GM13976 (cell line): ENCODE data around the gene WWP2.

ENCODE experiments used
- DNase-seq: peaks from one replicate; pipeline ENCODE4 v3.0.0; 2012; ENCODE audit warnings: low spot score
- in situ Hi-C: fragments of 300-500 bp; cut with MboI; formaldehyde crosslinking; loops from one replicate; pipeline ENCODE4 v1.12.0; 2022; ENCODE audit warnings: low sequenced_read_pairs, mixed read lengths, inconsistent platforms; ENCODE audit not compliant: unreplicated experiment
- TF ChIP-seq, protein P1 (sequence below): IDR thresholded peaks from 2 replicates; pipeline ENCODE4 v1.5.1; 2012; ENCODE audit warnings: borderline replicate concordance, mild to moderate bottlenecking; ENCODE audit not compliant: insufficient read depth; ENCODE audit errors: extremely low read depth, missing control alignments, control extremely low read depth

Gene WWP2

DNA sequence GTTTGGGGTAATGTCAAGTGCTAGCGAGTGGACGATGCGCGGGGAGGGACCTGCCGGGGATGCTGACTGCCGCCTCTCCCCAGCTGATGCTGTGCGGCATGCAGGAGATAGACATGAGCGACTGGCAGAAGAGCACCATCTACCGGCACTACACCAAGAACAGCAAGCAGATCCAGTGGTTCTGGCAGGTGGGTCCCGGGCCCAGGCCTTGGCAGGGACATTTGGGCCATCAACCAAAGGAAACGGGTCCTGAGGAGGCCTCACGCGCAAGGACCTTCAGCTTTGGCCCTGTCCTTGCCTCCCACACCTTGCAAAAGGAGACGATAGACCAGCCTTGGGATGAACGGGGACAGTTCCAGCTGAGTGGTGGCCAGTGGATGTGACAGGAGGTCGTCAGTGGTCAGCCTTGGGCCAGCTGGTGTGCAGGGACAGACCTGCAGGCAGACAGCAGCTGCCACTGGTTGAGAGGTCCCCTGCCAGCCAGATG, 175.4 kb downstream of the WWP2 start:
- in situ Hi-C loops = loop anchor here (10.0 to 25.0 kb wide), 2 partner anchors 153 to 550 kb away; partner anchors contain the start of gene TERF2
- no peak for DNase-seq
- TF ChIP-seq, protein P1, sequence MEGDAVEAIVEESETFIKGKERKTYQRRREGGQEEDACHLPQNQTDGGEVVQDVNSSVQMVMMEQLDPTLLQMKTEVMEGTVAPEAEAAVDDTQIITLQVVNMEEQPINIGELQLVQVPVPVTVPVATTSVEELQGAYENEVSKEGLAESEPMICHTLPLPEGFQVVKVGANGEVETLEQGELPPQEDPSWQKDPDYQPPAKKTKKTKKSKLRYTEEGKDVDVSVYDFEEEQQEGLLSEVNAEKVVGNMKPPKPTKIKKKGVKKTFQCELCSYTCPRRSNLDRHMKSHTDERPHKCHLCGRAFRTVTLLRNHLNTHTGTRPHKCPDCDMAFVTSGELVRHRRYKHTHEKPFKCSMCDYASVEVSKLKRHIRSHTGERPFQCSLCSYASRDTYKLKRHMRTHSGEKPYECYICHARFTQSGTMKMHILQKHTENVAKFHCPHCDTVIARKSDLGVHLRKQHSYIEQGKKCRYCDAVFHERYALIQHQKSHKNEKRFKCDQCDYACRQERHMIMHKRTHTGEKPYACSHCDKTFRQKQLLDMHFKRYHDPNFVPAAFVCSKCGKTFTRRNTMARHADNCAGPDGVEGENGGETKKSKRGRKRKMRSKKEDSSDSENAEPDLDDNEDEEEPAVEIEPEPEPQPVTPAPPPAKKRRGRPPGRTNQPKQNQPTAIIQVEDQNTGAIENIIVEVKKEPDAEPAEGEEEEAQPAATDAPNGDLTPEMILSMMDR = no peak

DNA sequence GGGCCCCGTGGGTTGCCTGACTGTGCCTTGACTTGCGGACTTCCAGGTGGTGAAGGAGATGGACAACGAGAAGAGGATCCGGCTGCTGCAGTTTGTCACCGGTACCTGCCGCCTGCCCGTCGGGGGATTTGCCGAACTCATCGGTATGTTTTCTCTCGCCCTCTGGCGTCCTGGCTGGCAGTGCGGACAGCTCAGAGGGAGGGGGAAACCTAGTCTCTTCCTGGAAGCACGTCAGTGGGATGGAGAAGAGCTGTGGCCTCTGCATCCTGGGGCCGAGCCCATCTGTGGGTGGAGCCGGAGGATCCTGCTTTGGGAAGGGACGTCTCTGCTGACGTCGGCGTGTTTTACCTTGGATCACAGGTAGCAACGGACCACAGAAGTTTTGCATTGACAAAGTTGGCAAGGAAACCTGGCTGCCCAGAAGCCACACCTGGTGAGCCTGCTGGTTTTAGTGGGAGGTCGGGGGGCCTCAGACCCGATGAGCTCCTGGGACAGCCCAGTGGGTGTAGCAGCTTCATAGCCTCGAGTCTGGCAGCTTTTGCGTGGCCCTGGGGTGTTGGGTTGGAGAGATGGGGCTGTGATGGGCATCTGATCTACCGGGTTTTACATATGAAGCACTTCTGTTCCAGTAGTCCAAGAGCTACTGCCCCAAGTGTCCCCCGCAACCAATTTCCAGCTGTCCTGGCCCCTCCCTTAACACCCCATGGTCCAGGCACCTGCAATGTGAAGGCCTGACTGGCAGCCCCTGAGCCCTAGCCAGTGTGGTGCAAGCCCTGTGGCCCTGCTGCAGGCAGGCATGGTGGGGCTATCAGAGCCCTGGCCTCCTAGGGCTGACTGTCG, 177.1 kb downstream of the WWP2 start:
- no peak for DNase-seq
- in situ Hi-C loops = loop anchor here (10.0 to 25.0 kb wide), 2 partner anchors 154 to 552 kb away; partner anchors contain the start of gene TERF2
- TF ChIP-seq, protein P1 = no peak

DNA sequence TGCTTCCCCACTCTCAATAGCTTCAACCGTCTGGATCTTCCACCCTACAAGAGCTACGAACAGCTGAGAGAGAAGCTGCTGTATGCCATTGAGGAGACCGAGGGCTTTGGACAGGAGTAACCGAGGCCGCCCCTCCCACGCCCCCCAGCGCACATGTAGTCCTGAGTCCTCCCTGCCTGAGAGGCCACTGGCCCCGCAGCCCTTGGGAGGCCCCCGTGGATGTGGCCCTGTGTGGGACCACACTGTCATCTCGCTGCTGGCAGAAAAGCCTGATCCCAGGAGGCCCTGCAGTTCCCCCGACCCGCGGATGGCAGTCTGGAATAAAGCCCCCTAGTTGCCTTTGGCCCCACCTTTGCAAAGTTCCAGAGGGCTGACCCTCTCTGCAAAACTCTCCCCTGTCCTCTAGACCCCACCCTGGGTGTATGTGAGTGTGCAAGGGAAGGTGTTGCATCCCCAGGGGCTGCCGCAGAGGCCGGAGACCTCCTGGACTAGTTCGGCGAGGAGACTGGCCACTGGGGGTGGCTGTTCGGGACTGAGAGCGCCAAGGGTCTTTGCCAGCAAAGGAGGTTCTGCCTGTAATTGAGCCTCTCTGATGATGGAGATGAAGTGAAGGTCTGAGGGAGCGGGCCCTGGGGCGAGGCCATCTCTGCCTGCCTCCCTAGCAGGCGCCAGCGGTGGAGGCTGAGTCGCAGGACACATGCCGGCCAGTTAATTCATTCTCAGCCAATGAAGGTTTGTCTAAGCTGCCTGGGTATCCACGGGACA, 177.9 kb downstream of the WWP2 start:
- in situ Hi-C loops = loop anchor here (10.0 to 25.0 kb wide), 2 partner anchors 155 to 553 kb away; partner anchors contain the start of gene TERF2
- TF ChIP-seq, protein P1 = no peak
- DNase-seq = no peak

DNA sequence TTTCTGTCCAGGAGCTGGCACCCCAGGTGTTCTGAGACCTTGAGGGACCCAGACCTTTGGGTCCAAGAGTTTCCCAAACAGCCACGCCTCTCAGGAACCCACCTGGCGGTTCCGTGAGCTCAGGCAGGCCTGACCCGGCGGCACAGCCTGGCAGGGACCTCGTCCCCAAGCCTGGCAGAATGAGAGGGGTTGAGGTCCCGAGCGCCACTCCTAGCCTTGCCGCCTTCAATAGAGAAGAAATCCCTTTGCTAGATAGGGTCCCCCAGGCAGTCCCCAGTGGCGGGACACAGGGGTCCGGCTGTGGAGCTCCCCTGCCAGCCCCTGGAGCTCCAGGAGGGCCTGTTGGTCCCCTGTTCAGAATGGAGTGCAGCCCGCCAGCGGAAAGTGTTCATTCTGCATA, 178.5 kb downstream of the WWP2 start:
- TF ChIP-seq, protein P1 = no peak
- DNase-seq = no peak
- in situ Hi-C loops = loop anchor here (25.0 kb wide), 1 partner anchor 553 kb away; the partner anchor contains the start of gene TERF2

DNA sequence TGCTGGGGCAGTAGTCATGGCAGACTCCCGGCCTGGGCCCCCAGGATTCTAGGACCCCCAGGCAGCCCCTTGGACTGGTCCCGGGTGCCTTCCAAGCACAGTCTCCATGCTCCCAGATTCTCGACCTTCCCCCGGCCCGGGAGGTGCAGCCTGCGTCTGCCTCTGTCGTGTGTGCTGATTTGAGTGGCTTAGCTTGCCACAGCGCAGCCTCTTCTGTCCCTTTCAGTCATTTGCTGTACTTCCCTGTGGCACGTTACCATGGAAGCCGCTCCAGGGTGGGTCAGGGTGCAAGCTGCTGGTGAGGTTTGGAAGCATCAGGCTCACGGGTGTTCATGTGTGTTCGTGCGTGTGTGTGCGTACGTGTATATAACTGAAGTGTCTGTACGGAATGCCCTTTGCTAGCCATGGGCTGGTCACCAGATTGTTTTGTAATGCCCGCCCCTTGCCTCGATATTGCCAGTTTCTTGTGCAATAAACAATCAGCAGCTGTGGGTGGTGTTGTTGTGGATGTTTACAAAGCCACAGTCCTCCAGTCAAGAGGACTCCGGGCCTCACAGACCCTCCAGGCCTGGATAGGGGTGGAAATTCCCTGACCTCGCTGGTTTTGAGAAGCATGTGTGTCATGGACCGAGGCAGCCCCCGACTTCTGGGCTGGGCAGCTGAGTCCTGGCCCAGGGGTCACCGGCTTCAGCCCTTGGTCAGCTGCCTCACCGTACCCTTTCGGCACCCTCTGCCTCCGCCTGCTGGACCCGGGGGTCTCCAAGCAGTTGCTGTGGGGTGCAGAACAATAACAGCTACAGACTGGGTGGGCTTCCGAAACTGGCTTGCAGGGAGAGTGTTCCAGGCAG, 179.3 kb downstream of the WWP2 start:
- in situ Hi-C loops = loop anchor here (25.0 kb wide), 1 partner anchor 554 kb away; the partner anchor contains the start of gene TERF2
- TF ChIP-seq, protein P1 = no peak

More for the DNA sequence above, 179.3 kb downstream of the WWP2 start:
- DNase-seq = no peak
